Measurements from ENCODE around the gene CD81. TPM values are rescaled to one million over a fixed set of nuclear protein-coding genes. Genes with fewer than 3 reads are reported as not detected.
"Not testable (repeated sequence)": the region's sequence is repeated elsewhere in the genome, so short reads cannot be mapped to it uniquely, and the experiment has no call there.

Gene CD81
- total RNA-seq, 4 donors from 2014 or later, result 498 to 652 (median 582) TPM

DNA sequence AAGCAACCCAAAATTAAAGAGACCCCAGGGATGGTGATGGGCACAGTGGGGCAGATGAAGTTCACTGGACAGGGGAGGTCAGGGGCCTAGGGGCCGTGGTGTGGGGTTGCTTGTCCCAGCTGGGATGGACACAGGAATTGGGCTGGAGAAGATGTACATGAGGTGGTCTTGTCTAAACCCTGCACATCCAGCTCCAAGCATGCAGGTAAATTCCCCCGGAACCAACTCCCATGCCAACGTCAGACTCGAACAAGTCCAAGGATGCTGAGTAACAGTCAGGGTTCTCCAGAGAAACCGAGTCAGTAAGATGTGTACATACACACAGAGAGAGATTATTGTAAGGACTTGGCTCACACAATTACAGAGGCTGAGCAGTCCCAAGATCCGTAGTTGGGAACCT lies 46.4 kb upstream of the CD81 start:
- Histone ChIP-seq H3K27ac (replicated peaks in 1 of 4) (no peak overlapping the region), H3K36me3 (no peaks in the 10 kb centered on the region), H3K9me3 (no peaks in the 10 kb centered on the region), H3K4me1 (peaks cover 0 to 5% (median 4%) of the 10 kb centered on the region in 4 donors), H3K27me3 (no peaks in the 10 kb centered on the region), H3K4me3 (no peak overlapping the region)
- TF ChIP-seq POLR2A (IDR thresholded peaks at IDR 0.05; ENCODE audit: low read depth) (no peak), POLR2AphosphoS5 (IDR thresholded peaks at IDR 0.05) (no peak), EP300 (IDR thresholded peaks at IDR 0.05) (no peak)
- TF ChIP-seq, protein P1, sequence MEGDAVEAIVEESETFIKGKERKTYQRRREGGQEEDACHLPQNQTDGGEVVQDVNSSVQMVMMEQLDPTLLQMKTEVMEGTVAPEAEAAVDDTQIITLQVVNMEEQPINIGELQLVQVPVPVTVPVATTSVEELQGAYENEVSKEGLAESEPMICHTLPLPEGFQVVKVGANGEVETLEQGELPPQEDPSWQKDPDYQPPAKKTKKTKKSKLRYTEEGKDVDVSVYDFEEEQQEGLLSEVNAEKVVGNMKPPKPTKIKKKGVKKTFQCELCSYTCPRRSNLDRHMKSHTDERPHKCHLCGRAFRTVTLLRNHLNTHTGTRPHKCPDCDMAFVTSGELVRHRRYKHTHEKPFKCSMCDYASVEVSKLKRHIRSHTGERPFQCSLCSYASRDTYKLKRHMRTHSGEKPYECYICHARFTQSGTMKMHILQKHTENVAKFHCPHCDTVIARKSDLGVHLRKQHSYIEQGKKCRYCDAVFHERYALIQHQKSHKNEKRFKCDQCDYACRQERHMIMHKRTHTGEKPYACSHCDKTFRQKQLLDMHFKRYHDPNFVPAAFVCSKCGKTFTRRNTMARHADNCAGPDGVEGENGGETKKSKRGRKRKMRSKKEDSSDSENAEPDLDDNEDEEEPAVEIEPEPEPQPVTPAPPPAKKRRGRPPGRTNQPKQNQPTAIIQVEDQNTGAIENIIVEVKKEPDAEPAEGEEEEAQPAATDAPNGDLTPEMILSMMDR (IDR thresholded peaks at IDR 0.05), result no peak
- no peak for DNase-seq (ENCODE audit: extremely low spot score)
- 93% methylated on average over 6 of the region's 6 CpGs for WGBS
- intact Hi-C loops (cut with DNase I), result no loop called here

DNA sequence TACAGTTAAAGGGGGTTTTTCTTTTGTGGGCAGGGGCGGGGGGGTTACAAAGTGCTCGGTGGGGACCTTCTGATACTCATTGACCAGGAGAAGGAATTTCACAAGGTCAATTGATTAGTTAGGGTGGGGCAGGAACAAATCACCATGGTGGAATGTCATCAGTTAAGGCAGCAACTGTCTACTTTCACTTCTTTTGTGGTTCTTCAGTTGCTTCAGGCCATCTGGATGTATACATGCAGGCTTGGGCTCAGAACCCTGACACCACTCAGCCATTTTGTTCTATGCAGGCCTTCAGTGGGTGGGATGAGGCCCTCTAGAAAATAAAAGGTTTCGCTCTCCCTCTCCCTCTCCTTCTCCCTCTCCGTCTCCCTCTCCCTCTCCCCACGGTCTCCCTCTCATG lies 45.7 kb upstream of the CD81 start:
- Histone ChIP-seq H3K9me3 (no peaks in the 10 kb centered on the region), H3K27me3 (no peaks in the 10 kb centered on the region), H3K4me3 (no peak overlapping the region), H3K4me1 (peaks cover 0 to 3% (median 0%) of the 10 kb centered on the region in 4 donors), H3K27ac (replicated peaks in 1 of 4) (no peak overlapping the region), H3K36me3 (no peaks in the 10 kb centered on the region)
- intact Hi-C loops (cut with DNase I), result no loop called here
- TF ChIP-seq POLR2AphosphoS5 (IDR thresholded peaks at IDR 0.05), result no peak
- TF ChIP-seq, protein P1 (IDR thresholded peaks at IDR 0.05), result no peak
- no peak for TF ChIP-seq POLR2A (IDR thresholded peaks at IDR 0.05; ENCODE audit: low read depth)
- TF ChIP-seq EP300 (IDR thresholded peaks at IDR 0.05), result no peak
- WGBS, result 92% methylated on average over 5 of the region's 5 CpGs
- DNase-seq (ENCODE audit: extremely low spot score), result no peak

DNA sequence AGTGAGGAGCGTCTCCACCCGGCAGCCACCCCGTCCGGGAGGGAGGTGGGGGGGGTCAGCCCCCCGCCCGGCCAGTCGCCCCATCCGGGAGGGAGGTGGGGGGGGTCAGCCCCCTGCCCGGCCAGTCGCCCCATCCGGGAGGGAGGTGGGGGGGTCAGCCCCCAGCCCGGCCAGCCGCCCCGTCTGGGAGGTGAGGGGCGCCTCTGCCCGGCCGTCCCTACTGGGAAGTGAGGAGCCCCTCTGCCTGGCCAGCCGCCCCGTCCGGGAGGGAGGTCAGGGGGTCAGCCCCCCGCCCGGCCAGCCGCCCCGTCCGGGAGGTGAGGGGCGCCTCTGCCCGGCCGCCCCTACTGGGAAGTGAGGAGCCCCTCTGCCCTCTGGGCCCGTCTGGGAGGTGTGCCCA lies 44.5 kb upstream of the CD81 start:
- WGBS, result 100% methylated on average over 2 of the region's 29 CpGs
- H3K4me1 ChIP-seq; H3K36me3 ChIP-seq; H3K9me3 ChIP-seq; H3K27ac ChIP-seq (replicated peaks in 1 of 4); H3K27me3 ChIP-seq; H3K4me3 ChIP-seq; intact Hi-C loops (cut with DNase I); DNase-seq (ENCODE audit: extremely low spot score): not testable (repeated sequence)

DNA sequence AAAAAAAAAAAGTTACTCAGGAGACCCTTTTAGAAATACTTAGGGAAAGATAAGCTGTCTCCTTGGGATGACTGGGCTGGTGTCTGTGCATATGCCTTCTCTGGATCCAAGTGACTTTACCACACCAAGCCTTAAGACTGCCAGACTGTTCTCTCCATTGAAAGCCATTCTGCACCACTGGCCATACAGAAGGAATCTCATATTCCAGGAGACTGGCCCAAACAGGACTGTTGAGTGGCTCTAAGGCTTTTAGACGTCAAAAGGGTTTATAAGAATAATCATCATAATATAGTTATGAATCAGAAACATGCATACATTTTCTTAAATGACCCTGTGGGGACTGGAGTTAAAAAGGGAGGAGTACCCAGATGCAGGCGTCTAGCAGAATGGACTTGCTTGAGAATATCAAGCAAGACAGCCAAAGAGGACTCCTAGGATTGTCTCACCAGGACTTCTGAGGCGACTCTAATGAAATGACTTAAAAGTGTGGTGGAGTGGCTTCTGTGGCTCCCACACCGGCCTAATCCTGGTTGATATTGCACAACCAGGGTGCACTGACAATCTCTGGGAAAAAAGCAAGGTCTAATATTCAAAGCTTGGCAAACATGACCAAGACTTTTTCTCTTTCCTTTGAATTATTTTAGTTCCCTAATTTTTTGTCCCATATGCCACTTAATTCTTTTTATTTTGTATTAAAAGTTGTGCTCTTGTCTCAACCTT lies 43.5 kb upstream of the CD81 start:
- H3K9me3 ChIP-seq; H3K27ac ChIP-seq (replicated peaks in 1 of 4); H3K36me3 ChIP-seq; H3K4me1 ChIP-seq; DNase-seq (ENCODE audit: extremely low spot score); H3K27me3 ChIP-seq; intact Hi-C loops (cut with DNase I); H3K4me3 ChIP-seq: not testable (repeated sequence)
- 75% methylated on average over 2 of the region's 4 CpGs for WGBS

DNA sequence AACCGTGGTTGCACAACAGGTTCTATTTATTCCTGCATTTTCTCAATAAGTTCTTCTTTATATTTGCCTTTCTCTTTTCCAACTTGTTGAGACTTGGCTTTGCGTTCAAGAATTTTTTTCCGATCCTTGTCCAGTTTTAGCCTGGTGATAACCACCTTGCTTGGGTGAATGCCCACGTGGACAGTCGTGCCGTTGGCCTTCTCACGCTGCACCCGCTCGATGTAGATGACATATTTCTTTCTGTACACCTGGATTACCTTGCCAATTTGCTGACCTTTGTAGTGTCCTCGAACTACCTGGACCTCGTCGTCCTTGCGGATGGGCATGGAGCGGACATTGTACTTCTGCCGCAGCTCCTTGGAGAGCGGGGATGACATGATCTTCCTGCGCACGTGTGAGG lies 41.8 kb upstream of the CD81 start:
- H3K36me3 ChIP-seq; H3K9me3 ChIP-seq; H3K27me3 ChIP-seq; H3K4me3 ChIP-seq; H3K4me1 ChIP-seq; H3K27ac ChIP-seq (replicated peaks in 1 of 4); DNase-seq (ENCODE audit: extremely low spot score); intact Hi-C loops (cut with DNase I): not testable (repeated sequence)
- 87% methylated on average over 17 of the region's 18 CpGs for WGBS

DNA sequence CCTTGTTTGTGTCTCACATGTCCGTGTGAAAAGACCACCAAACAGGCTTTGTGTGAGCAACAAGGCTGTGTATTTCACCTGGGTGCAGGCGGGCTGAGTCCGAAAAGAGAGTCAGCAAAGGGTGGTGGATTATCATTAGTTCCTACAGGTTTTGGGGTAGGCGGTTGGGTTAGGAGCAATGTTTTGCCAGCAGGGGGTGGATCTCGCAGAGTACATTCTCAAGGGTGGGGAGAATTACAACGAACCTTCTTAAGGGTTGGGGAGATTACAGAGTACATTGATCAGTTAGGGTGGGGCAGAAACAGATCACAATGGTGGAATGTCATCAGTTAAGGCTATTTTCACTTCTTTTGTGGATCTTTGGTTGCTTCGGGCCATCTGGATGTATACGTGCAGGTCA lies 38.4 kb upstream of the CD81 start:
- H3K36me3 ChIP-seq; DNase-seq (ENCODE audit: extremely low spot score); H3K27ac ChIP-seq (replicated peaks in 1 of 4); H3K4me3 ChIP-seq; H3K4me1 ChIP-seq; H3K9me3 ChIP-seq; intact Hi-C loops (cut with DNase I); H3K27me3 ChIP-seq: not testable (repeated sequence)
- WGBS, result 88% methylated on average over 8 of the region's 8 CpGs

DNA sequence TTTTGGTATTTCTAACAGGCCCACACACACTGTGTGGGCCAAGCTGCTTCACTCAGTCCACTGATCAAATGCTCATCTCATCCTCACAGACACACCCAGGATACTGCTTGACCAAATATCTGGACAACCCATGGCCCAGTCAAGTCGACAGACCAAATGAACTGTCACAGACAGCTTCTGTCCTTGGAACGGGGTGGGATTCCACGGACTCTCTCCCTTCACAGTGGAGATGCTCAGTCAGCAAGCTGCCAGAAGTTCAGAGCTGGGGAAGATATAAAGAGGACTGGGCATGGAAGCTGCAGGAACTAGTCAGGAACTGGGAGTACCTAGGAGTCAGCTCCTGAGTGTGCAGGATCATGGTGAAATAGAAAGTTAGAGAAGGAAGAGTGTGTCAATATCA lies 34.6 kb upstream of the CD81 start:
- WGBS, result 83% methylated on average over 3 of the region's 3 CpGs
- Histone ChIP-seq H3K9me3 (peaks cover 0 to 7% (median 0%) of the 10 kb centered on the region in 4 donors), H3K4me3 (no peak overlapping the region), H3K27ac (replicated peaks in 1 of 4) (no peak overlapping the region), H3K4me1 (no peaks in the 10 kb centered on the region), H3K27me3 (no peaks in the 10 kb centered on the region), H3K36me3 (no peaks in the 10 kb centered on the region)
- no peak for DNase-seq (ENCODE audit: extremely low spot score)
- intact Hi-C loops (cut with DNase I), result no loop called here
- TF ChIP-seq, protein P1 (IDR thresholded peaks at IDR 0.05), result no peak
- TF ChIP-seq POLR2A (IDR thresholded peaks at IDR 0.05; ENCODE audit: low read depth), result no peak
- no peak for TF ChIP-seq EP300 (IDR thresholded peaks at IDR 0.05)
- TF ChIP-seq POLR2AphosphoS5 (IDR thresholded peaks at IDR 0.05), result no peak

Data from esophagus muscularis mucosa (tissue), 4 donors.